GM18858 (cell line): ENCODE data around the gene FMNL1.

Experiments used
- ATAC-seq: cut with Tn5 transposase; IDR thresholded peaks from one replicate; pipeline ENCODE4 v1.9.1; 2021; ENCODE audit not compliant: unreplicated experiment

FMNL1 gene

GRCh38 chr17:45296833-45297124, 75.1 kb downstream of the FMNL1 start:
- no peak for ATAC-seq
